ENCODE measurements around the gene LYPD8. TPM values are rescaled to one million over a fixed set of nuclear protein-coding genes. Genes with fewer than 3 reads are reported as not detected.

LYPD8 gene
- total RNA-seq, 1 donor from 2014 or later, result not detected

DNA sequence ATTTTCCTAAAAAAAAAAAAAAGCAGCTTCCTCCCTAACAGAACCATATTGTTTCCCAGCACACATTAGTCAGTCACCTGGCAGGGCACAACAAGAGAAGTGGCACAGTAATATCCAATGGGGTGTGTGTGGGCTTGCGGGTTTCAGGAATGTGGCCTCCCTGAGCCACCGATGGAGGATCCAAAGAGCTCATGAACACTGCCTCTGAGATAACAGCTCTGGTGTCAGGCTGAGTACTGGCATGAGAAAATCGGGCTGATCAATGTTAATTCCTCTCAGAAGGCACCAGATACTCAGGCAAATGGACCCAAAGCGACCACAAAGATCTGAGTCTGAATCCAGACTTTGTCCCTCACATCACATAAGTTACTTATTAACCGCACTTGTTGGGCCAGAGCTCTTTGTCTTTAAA, 2.2 kb upstream of the LYPD8 start:
- no peak for DNase-seq (ENCODE audit: low spot score)

DNA sequence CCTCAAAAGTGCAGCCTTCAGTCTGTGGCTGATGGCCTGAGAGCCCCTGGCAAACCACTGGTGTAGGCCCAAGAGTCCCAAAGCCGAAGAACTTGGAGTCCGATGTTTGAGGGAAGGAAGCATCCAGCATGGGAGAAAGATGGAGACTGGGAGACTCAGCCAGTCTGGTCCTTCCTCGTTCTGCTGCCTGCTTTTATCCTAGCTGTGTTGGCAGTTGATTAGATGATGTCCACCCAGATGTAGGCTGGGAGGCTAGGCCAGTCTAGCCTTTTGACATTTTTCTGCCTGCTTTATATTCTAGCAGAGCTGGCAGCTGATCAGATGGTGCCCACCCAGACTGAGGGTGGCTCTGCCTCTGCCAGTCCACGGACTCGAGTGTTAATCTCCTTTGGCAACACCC, 1.1 kb upstream of the LYPD8 start:
- no peak for DNase-seq (ENCODE audit: low spot score)

- DNase-seq (ENCODE audit: low spot score), result no peak
Measured at GRCh38 chr1:248756151-248756550, 592 bp upstream of the LYPD8 start.

GRCh38 chr1:248753708-248754280, 1.8 kb downstream of the LYPD8 start:
- DNase-seq (ENCODE audit: low spot score), result no peak

DNA sequence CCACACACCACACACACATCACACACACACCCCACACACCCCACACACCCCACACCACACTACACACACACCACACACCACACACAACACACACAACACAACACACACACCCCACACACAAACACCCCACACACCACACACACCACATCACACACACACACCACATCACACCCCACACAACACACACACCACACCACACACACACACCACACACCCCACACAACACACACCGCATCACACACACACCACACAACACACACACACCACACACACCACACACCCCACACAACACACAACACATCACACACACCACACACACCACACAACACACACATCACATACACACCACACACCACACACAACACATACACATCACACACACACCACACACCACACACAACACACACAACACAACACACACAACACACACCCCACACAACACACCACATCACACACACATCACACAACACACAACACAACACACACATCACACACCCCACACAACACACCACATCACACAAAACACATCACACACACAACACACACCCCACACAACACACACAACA, 2.4 kb downstream of the LYPD8 start:
- no peak for DNase-seq (ENCODE audit: low spot score)

DNA sequence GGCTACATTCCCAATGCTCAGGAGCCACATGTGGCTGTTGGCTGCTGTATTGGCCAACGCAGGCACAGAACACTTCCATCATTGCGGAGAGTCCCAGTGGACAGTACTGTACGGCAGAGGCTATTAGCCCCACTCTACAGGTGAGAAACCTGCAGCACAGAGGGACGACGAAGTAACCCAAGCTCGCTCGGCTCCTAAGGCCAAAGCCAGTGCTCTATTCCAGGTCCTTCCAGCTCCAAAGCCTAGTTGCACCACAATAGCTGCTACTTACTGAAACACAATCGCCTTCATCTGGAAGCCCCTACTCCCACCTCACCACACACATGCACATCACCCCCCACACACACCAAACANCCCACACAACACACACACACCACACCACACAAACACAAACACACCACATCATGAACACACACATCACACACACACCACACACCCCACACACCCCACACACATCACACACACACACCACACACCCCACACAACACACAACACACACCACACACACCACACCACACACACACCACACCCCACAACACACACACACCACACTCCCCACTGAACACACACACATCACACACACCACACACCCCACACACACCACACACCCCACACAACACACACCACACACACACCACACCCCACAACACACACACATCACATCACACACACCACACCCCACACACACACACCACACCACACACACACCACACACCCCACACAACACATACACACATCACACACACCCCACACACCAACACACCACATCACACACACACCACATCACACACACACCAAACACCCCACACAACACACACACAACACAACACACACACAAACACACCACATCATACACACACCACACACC, 3.2 kb downstream of the LYPD8 start:
- no peak for DNase-seq (ENCODE audit: low spot score)

DNA sequence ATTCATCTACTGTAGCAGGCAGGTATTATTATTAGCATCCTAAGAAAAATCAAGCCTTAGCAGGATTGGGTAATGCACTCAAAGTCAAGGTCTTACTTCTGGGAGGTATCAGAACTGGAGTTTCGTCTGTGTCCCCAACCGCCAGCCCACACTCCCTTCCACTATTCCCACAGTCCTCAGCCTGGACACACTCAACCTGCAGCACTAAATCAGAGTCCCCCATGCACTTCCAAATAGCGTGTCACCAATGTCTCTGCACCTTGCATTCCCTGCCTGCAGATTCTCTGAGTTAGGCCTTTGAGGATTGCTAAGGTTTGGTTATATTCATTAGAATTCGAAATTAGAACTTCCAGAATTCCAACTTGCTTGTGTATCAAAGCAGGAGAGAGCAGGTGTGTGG, 3.9 kb downstream of the LYPD8 start:
- no peak for DNase-seq (ENCODE audit: low spot score)

DNA sequence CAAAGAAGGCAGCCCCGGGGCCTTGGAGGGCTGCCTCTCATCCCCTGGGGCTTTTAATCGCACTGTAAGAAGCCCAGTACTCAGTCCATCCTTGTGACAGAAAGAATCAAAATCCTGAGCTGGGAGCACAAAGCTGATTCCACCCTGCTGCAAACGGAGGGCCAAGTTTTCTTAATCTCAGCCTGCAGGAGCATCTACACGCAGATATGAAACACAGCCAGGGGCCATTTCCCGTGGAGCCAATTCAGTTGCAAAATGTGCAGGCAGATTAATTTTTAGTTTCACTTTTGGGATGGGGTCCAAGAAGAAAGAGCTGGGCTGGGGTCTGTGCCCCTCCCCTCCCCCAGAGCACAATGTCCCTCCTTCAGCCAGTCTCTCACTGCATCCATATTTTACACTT, 4.4 kb downstream of the LYPD8 start:
- DNase-seq (ENCODE audit: low spot score), result no peak

GRCh38 chr1:248750496-248750895, 5.1 kb downstream of the LYPD8 start:
- no peak for DNase-seq (ENCODE audit: low spot score)

DNA sequence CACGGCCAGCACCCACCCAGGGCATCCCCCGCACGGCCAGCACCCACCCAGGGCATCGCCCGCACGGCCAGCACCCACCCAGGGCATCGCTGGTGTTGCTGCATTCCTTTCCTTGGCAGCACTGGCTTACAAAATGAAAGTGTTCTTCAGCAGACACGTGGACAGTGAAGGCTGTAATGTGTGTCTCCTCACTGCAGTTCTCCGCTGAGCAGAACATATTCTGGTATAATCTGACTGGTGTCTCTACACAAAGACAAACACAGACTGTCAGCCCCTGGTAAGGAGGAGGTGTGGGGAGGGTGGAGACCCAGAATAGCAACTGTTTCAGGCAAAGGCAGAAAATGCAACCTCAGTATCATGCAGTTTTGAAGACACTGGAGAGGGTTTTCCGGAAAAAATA, 7.3 kb downstream of the LYPD8 start:
- no peak for DNase-seq (ENCODE audit: low spot score)

DNA sequence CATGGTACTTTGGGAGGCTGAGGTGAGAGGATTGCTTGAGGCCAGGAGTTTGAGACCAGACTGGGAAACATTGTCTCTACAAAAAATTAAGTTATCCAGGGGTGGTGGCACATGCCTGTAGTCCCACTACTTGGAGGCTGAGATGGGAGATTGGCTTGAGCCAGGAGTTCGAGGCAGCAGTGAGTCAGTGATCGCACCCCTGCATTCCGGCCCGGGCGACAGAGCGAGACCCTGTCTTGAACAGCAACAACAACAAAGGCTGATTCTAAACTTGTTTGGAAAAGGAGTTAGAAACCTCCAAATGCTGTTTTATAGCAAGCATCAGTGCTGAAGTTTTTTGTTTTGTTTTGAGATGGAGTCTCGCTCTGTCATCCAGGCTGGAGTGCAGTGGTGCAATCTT, 14.7 kb downstream of the LYPD8 start:
- DNase-seq (ENCODE audit: low spot score), result no peak

DNA sequence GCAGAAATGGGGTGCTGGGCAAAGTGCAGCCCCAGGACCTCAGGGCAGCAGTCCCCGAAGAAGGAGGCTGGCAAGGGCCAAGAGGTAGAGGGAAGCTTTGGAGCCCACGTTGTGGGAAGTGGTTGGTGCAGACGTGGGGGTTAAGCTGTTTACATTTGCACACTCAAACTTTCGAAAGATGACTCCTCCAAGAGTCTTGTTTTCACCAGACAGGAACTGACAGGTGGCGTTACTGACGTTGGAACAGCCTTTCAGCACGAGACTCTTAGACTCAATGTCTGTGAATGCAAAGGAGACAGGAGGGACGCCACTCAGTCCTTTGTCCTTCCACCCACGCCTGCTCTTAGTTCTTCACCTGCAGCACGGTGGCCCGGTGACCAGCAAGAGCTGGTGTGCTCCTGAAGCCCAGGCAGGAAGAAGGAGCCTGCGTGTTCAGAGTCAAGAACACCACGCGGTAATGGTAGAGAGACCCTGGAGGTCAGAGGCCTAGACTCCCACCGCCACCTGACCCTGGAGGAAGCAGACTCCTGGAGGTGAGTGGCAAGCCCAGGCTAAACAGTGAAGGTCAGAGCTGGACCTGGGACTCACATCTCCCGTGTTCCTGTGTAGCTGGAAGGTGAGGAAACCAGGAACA, 15.9 kb downstream of the LYPD8 start:
- DNase-seq (ENCODE audit: low spot score), result no peak

DNA sequence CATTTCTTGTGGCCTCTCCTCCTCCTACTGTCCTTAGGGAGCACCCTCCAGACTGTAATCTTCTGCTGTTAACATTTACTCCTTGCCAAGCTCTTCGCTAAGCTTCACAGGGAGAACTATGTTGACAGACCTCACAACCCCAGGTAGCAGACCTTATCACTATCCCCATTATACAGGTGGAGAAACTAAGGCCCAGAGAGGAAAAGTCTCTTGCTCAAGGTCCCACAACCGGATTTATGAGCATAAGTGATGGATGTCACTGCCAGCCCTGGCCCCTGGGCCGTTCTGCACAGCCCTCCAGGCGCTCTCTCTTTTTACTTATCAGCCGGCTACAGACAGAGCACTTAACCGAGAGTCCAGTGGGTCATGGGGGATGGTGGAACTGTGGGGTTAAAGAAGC, 18.1 kb downstream of the LYPD8 start:
- DNase-seq (ENCODE audit: low spot score), result no peak

- DNase-seq (ENCODE audit: low spot score), result no peak
Measured at GRCh38 chr1:248736977-248737376, 18.6 kb downstream of the LYPD8 start.

GRCh38 chr1:248733566-248733965, 22.0 kb downstream of the LYPD8 start:
- DNase-seq (ENCODE audit: low spot score), result no peak

DNA sequence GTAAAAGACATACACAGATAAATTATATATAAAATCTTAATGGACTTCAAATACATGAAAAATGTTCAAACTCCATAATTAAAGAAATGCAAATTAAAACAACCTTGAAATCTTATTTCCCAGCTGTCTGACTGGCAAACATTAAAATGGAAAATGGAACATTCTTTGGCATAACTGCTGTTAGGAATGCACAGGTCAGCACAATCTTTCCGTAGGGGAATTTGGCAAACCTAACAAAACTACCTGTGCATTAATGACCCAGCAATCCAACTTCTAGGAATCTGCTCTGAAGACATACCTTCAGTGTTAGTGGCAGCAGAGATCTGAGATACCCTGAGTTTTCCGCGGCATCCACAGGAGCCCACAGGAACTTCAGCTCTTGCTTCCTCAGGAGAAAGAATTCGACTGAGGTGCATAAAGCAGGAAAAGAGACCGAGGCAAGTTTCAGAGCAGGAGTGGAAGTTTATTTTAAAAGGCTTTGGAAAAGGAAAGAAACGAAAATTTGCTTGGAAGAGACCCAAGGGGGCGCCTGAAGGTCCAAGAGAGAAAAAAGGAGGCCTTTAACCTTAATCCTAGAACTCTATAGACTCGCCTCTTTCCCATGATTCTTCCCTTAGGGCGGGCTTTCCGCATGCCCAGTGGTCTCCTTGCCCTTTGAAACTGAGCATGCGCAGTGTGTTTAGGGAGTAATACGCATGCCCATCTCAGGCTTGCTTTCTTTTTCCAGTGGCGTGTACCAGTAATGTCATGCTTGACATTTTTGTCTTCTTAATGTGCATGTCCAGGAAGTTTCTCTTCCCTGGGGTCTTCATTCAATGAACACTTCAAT, 24.8 kb downstream of the LYPD8 start:
- no peak for DNase-seq (ENCODE audit: low spot score)

DNA sequence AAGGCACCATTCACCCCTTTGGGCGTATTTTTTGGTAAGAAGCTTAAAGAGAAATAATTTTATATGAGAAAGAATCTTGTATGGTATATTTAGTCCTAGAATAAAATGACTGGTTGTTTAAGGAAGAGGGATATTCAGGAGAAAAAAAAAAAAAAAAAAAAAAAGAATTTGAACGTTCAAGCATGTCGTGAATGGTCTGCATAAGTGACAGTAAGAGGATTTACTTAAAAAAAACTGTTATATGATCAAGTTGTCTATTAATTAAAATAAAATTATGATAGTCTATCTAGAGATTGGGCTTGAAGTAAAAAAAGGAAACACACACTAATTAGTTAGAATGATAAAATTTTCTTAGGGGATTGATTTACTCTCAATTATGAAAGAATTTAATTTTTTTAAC, 41.3 kb downstream of the LYPD8 start:
- DNase-seq (ENCODE audit: low spot score), result no peak

- DNase-seq (ENCODE audit: low spot score), result no peak
Measured at GRCh38 chr1:248710305-248710900, 45.2 kb downstream of the LYPD8 start.

DNA sequence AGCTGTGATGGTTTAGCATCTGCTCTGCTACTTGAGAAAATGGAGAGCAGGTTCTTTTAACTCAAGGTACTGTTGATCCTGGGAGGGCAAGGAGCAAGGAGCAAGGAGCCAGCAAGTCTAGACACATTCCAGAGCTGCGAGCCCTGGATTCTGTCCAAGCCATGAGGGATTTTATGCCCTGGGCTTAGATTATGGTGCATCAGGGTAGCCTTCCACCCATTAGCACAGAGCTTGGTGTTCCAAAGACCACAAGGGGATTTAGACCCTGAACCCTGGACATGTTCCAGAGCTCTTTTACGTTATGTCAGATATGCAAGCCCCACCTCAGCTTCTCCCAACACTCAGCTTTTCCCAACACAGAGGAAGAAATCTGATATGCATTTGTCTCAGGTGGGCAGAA, 51.0 kb downstream of the LYPD8 start:
- no peak for DNase-seq (ENCODE audit: low spot score)

GRCh38 chr1:248703674-248704073, 51.9 kb downstream of the LYPD8 start:
- DNase-seq (ENCODE audit: low spot score), result no peak

GRCh38 chr1:248702714-248703113, 52.8 kb downstream of the LYPD8 start, which contains the start of gene OR14I1:
Gene OR14I1 (minus strand): TSS chr1:248702766.
- no peak for DNase-seq (ENCODE audit: low spot score)

Measured in mesenteric fat pad (tissue), 1 donor.